ENCODE data around the gene HOTAIR.

Gene HOTAIR

DNA sequence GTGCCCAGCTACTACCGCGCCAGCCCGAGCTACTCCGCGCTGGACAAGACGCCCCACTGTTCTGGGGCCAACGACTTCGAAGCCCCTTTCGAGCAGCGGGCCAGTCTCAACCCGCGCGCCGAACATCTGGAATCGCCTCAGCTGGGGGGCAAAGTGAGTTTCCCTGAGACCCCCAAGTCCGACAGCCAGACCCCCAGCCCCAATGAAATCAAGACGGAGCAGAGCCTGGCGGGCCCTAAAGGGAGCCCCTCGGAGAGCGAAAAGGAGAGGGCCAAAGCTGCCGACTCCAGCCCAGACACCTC, 10.9 kb upstream of the HOTAIR start:
- no peak for DNase-seq

GRCh38 chr12:53984901-53985691, 10.3 kb upstream of the HOTAIR start, which contains the start of gene HOXC10:
HOXC10 (plus strand) TSS chr12:53985146; CDS start chr12:53985260, 114 bp downstream.
- DNase-seq, result peak; percentile 94

DNA sequence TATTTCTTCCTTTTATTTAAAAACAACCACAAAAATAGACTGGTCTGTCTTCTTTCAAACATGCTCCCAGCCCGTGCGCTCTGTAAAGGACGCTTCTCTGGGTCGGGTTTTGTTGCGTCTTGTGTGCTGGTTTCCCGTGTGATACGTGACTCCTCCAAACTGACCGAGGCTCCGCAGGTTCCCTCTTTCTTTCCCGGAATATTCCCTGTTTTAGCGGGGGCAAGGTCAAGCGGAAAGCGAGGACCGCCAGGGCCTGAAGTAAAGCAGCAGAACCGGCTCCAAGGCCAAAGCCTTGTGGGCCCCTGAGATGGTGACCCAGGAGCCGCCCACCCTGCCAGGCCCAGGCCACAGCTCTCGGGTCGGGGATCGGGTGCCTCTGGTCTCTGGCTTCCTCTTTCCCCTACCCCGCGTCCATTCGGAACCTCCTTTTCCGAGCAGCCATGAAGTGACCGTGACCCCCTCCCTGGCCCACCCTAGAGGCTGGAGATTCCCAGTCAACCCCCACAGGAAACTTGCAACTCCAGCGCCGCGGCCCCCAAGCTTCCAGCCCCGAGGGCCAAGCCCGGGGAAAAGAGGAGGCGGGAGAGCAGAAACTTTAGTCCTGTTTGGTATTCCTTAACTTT, 9.3 kb upstream of the HOTAIR start:
- DNase-seq, result no peak

GRCh38 chr12:53983568-53983949, 8.8 kb upstream of the HOTAIR start:
- no peak for DNase-seq

GRCh38 chr12:53982648-53983567, 8.2 kb upstream of the HOTAIR start:
- DNase-seq, result no peak

DNA sequence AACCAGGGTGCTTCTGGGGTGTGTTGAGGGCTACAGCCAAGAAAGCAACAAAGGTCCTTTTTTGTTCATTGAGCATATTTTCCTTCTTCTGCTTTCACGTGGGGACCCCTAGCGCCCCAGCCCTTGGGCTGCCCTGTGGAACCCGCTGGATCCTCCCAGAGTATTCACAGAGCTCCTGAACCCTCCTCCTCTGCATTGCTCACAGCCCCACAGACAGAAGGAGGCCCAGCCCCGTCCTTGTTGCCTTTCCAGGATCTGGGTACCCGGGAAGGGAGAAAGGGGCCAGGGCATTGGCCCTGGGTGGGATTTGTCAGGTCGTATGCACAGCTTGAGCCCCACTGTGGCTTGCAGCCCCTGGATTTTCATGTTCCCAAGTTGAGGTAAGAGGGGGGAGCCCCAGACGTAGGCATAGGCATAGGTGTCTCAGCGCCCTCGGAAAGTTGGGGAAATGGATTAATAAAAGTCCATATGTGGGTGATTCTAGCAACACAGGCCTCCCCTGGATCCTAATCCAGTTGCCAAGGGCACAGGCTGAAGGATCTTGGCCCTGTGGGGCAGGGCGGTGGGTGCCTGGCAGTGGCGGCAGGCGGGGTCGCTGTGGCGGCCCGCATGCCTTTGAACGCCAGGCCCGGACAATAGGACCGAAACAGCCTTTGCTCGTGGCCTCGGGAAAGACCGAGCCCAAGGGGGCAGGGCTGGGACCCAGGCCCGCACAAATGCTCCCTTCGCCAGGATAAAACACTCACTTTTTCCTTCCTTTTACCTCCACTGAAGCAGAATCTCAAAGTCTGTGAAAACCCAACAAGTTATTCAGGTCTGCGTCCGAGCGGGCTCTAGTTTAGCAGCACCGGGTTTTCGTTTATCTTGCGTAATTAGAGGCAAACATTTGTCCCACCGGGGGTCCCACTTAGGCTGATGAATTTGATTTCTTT, 7.1 kb upstream of the HOTAIR start:
- no peak for DNase-seq

DNA sequence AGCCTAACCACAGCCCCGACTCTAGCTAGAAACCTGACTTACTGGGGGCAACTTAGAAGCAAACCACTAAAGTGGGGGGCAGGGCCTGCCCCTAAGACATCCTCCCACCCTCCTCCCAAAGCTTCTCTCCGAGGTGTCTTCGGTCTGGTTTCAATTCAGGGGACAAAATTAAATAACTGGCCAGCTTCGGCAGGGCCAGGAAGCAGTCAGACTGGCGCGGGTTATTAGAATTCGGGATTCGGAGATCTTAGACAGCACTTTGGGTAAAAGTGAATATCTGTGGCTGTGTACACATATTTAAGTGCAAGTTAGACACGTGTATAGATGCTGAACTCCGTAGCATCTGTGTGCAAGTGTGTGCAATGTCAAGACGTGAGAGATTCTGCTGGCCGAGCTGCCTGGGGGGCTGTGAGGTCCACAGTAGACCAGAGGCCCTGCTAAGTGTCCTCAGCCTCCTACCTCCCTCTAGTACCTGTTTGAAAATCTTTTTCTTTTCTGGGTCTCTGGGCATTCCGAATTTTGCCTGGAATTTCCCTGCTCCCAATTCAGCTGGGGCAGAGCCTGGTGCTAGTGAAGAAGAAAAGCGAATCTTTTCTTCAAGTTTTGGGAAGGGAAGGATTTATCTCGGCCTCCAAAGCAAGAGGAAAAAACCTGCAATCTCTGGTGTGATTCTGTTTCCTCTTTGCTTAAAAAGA, 6.2 kb upstream of the HOTAIR start:
- no peak for DNase-seq

GRCh38 chr12:53980104-53980801, 5.5 kb upstream of the HOTAIR start:
- no peak for DNase-seq

DNA sequence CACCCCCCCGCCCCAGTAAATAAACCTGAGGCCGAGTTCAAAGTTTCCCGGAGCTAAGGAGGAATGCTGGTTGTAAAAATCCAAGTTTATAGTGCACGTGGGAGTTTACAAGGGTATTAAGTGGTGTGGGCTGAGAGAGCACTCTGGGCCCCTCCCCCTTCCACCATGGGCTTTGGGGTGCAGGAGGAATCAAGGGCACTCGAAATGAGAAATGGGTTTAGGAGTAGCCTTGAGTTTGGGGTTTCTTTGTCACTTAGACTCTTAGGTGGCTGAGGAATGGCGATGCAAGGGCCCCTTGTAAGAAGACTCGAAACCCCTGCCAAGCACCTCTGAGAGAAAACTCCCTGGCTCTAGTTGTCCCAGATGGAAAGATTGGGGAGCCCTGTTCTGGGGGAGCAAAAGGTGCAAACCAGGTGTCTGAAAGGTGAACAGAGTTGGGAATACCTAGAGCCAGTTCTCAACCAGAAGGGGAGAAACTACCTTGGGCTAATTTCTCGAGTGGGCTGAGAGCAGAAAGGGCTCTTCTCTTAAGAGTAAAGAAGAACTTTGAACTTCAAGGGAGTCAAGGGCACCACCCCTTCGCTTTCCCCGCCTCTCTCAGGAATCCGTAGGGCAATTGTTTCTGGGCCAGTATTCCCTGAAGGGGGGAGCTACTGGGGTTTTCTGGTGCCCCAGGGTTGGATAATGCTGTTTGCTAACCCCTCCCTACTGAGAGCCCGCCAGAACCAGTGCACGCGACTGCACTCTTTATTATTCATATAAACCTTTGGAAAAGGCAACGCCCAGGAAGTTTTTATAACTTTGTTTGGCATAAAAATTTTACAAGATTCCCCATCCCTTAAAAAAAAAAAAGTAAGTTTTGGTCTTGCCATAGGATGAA, 4.0 kb upstream of the HOTAIR start:
- no peak for DNase-seq

DNA sequence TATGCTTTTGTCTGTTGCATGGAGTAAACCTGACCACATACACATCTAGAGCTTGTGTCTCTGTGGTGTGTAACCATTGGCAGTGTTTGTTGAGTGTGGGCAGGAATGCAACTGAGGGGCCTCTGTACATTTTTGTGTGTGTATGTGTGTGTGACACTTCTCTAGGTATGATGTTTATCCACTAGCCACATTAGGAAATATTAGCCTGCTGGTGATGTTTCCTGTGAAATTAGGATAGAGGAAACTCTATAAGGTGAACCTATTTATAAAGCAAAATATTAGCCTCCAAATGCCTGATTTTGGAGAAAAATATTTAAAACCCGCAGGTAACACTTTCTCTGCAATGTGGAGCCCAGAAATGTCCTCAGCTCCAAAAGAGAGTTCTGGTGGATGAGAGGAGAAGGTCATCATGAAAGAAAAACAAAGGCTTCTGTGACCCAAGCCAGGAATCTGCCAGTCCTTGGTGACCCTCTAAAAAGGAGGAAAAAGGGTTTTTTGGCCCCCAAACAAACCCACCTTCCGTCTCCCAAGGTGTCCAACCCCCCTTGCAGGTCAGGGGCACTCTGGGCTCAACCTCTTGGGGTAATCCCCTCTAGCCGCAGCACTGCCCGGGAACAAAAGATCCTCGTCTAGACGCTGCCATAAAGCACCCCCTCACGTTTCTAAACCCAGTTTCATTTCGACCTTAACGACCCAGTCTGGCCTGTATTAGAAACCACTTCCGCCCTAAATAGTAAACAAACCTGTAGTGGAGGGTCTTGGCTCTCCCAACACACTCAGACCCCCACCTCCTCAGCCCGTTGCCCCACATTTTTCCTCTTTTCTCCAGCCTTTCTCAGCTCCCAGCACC, 3.1 kb upstream of the HOTAIR start:
- DNase-seq, result no peak

GRCh38 chr12:53976823-53977595, 2.3 kb upstream of the HOTAIR start:
- DNase-seq, result no peak

DNA sequence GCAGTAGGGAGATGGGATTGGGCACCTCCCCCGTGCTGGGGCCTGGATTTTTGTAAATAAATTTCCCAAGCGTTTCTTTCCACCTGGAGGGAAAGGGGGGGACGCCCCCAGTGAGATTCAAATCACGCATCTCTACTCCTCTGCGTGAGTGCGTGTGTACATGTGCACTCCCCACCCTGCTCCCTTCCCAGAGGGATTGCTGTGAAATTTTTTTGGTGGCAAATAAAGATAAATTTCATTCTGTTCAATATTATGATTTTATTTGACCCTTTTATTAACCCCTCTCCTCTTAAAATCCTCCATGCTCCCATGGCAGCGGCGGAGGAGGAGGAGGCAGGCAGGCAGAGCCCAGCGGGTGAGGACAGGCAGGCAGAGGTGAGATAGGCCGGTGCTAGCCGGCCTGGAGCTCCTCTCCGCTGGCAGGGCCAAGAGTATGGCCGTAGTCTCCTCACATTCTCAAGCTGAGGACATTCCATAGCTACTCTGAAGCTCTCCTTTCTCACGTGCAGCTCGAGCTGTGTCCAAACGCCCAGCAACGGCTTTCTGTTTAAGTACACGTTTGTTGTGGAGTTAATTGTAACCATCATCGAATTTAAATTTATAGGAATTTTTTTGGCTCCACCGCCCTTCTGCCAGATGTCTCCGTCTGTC, 1.5 kb upstream of the HOTAIR start:
- no peak for DNase-seq

- no peak for DNase-seq
Measured at GRCh38 chr12:53975479-53976152, 862 bp upstream of the HOTAIR start.

DNA sequence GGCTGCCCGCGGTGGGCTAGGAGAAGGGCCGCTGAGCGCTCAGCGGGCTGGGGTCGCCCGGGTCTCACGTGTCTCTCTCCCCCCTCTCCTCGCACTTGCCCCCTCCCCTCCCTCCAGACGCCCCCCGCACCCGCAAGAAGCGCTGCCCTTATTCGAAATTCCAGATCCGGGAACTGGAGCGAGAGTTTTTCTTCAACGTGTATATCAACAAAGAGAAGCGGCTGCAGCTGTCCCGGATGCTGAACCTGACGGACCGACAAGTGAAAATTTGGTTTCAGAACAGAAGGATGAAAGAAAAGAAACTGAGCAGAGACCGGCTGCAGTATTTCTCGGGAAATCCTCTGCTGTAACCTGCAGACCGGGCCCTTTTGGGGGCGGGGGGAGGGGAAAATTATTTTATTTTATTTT, 314 bp upstream of the HOTAIR start:
- DNase-seq, result no peak

- no peak for DNase-seq
Measured at GRCh38 chr12:53973236-53974042, 1.3 kb downstream of the HOTAIR start.

GRCh38 chr12:53972722-53973235, 2.0 kb downstream of the HOTAIR start, which contains the start of gene HOXC11:
HOXC11 (plus strand) TSS chr12:53973126; CDS start chr12:53973242, 116 bp downstream.
- no peak for DNase-seq
